Measurements from ENCODE around the gene ABHD17A.

GRCh38 chr19:1913781-1914577, 28.7 kb upstream of the ABHD17A start:
- TF ChIP-seq POLR2A (IDR thresholded peaks at IDR 0.05), result no peak
- TF ChIP-seq CTCF (IDR thresholded peaks at IDR 0.05), result no peak

Data from uterus (tissue), 2 donors.